Sigmoid colon (tissue), 7 donors: ENCODE data around the gene CDH19. TPM values are rescaled to one million over a fixed set of nuclear protein-coding genes. Genes with fewer than 3 reads are reported as not detected.

Experiments used
- DNase-seq: peaks from one replicate; pipeline ENCODE4 v3.0.0-alpha.2; 2019
- H3K27ac ChIP-seq, 4 donors: fragments of 200-600 bp; sonication (generic); one replicate each; pipeline ENCODE4 v1.5.1; 2016 to 2019; ENCODE audit warnings: mild to moderate bottlenecking in 1 of 4
- H3K27me3 ChIP-seq, 3 donors: fragments of 200-600 bp; sonication (generic); one replicate each; pipeline ENCODE4 v1.5.1; 2019; ENCODE audit warnings: mild to moderate bottlenecking in 1 of 3
- H3K36me3 ChIP-seq, 4 donors: fragments of 200-600 bp; sonication (generic); one replicate each; pipeline ENCODE4 v1.5.1; 2016 to 2019
- H3K4me1 ChIP-seq, 4 donors: fragments of 200-600 bp; sonication (generic); one replicate each; pipeline ENCODE4 v1.5.1; 2017 to 2019
- H3K4me3 ChIP-seq, 4 donors: fragments of 200-600 bp; sonication (generic); one replicate each; pipeline ENCODE4 v1.5.1; 2017 to 2019; ENCODE audit warnings: mild to moderate bottlenecking in 2 of 4, moderate library complexity in 1 of 4
- H3K9me3 ChIP-seq, 4 donors: fragments of 200-600 bp in 3 of 4; sonication (generic) in 3 of 4; one replicate each; pipeline versions ENCODE4 v1.5.1 to v1.6.1; 2013 to 2019
- CTCF ChIP-seq, 4 experiments: fragments of 450-650 bp in 3 of 4; fragments of 200-600 bp in 1 of 4; IDR thresholded peaks; one replicate each; pipeline ENCODE4 v1.5.1; 2016 to 2019; ENCODE audit warnings: antibody characterized with exemption in 4 of 4, mild to moderate bottlenecking in 3 of 4, moderate library complexity in 2 of 4
- EP300 ChIP-seq, 4 donors: sonication (generic); formaldehyde crosslinking; IDR thresholded peaks; one replicate each; pipeline ENCODE4 v1.6.1; 2017; ENCODE audit warnings: antibody characterized with exemption in 4 of 4
- POLR2A ChIP-seq, 2 donors: fragments of 450-650 bp; IDR thresholded peaks; one replicate each; pipeline ENCODE4 v1.6.1; 2016; ENCODE audit warnings: antibody characterized with exemption in 2 of 2, mild to moderate bottlenecking in 2 of 2, moderate library complexity in 2 of 2
- POLR2AphosphoS5 ChIP-seq, 4 donors: sonication (generic); formaldehyde crosslinking; IDR thresholded peaks; one replicate each; pipeline ENCODE4 v1.6.1; 2017; ENCODE audit warnings: antibody characterized with exemption in 4 of 4
- WGBS, 2 donors: extraction: QIAGEN DNeasy Blood & Tissue Kit; methylation state at CpG; one replicate each; pipeline ENCODE4 v1.1.7; 2013; 5-methylcytosine and 5-hydroxymethylcytosine counted together
- intact Hi-C: fragments of 100-400 bp; cut with DNase I; formaldehyde crosslinking; loops from one replicate; pipeline ENCODE4 v1.15.1; 2023
- polyA plus RNA-seq, 3 donors: library from polyadenylated mRNA; stranded (reverse); fragments of 200-250 nt; gene quantifications; one replicate each; pipeline ENCODE4 v1.2.3, GENCODE V29; 2013
- total RNA-seq, 4 donors: library from RNA; depleted of rRNA; stranded (reverse); fragments of >200 nt; gene quantifications; one replicate each; pipeline ENCODE4 v1.1.0, GENCODE V29; 2016
- donor health status: healthy with polysubstance abuse.
- donor health status: Bipolar disorder and iron deficiency.
- donor health status: healthy.

CDH19 gene
- total and polyA plus RNA-seq, 7 donors: 0.46 to 69.6 (median 21.2) TPM

GRCh38 chr18:66575263-66575662 is 28.6 kb downstream of the CDH19 start:
- no peak for TF ChIP-seq POLR2A (IDR thresholded peaks at IDR 0.05)
- TF ChIP-seq EP300 (IDR thresholded peaks at IDR 0.05): no peak
- TF ChIP-seq CTCF (IDR thresholded peaks at IDR 0.05): no peak
- TF ChIP-seq POLR2AphosphoS5 (IDR thresholded peaks at IDR 0.05): no peak
- H3K27me3 ChIP-seq: no peaks in the 10 kb centered on the region
- WGBS, 2 donors: 81 to 87% methylated on average over 2 of the region's 2 CpGs
- intact Hi-C loops: no loop called here
- H3K4me1 ChIP-seq: no peaks in the 10 kb centered on the region
- no peak for DNase-seq
- no peak overlapping the region for H3K4me3 ChIP-seq
- H3K9me3 ChIP-seq: no peaks in the 10 kb centered on the region
- no peak overlapping the region for H3K27ac ChIP-seq
- H3K36me3 ChIP-seq: no peaks in the 10 kb centered on the region

- no peaks in the 10 kb centered on the region for H3K36me3 ChIP-seq
- DNase-seq: no peak
These were observed 32.0 kb downstream of the CDH19 start for GRCh38 chr18:66571845-66572244.

GRCh38 chr18:66566616-66567015 is 37.3 kb downstream of the CDH19 start:
- no peak overlapping the region for H3K27ac ChIP-seq
- H3K9me3 ChIP-seq: no peaks in the 10 kb centered on the region
- no peak for TF ChIP-seq CTCF (IDR thresholded peaks at IDR 0.05)
- no peak for TF ChIP-seq POLR2A (IDR thresholded peaks at IDR 0.05)
- no peak for TF ChIP-seq POLR2AphosphoS5 (IDR thresholded peaks at IDR 0.05)
- TF ChIP-seq EP300 (IDR thresholded peaks at IDR 0.05): no peak
- no peaks in the 10 kb centered on the region for H3K27me3 ChIP-seq
- no peak for DNase-seq
- H3K36me3 ChIP-seq: no peaks in the 10 kb centered on the region
- 78 to 86% methylated on average over 5 of the region's 5 CpGs for WGBS, 2 donors
- no peaks in the 10 kb centered on the region for H3K4me1 ChIP-seq
- intact Hi-C loops: no loop called here
- H3K4me3 ChIP-seq: no peak overlapping the region

More at GRCh38 chr18:66571845-66572244, 32.0 kb downstream of the CDH19 start:
- H3K4me3 ChIP-seq: no peak overlapping the region
- TF ChIP-seq POLR2A (IDR thresholded peaks at IDR 0.05) (no peak), EP300 (IDR thresholded peaks at IDR 0.05) (no peak), CTCF (IDR thresholded peaks at IDR 0.05) (no peak), POLR2AphosphoS5 (IDR thresholded peaks at IDR 0.05) (no peak)
- H3K27me3 ChIP-seq: no peaks in the 10 kb centered on the region
- H3K9me3 ChIP-seq: no peaks in the 10 kb centered on the region
- no peaks in the 10 kb centered on the region for H3K4me1 ChIP-seq
- no peak overlapping the region for H3K27ac ChIP-seq
- WGBS, 2 donors: 64 to 74% methylated on average over 6 of the region's 6 CpGs
- intact Hi-C loops: no loop called here

- TF ChIP-seq POLR2A (IDR thresholded peaks at IDR 0.05) (no peak), POLR2AphosphoS5 (IDR thresholded peaks at IDR 0.05) (no peak), CTCF (IDR thresholded peaks at IDR 0.05) (no peak), EP300 (IDR thresholded peaks at IDR 0.05) (no peak)
- H3K9me3 ChIP-seq: no peaks in the 10 kb centered on the region
- H3K4me3 ChIP-seq: no peak overlapping the region
- H3K27me3 ChIP-seq: no peaks in the 10 kb centered on the region
- intact Hi-C loops: no loop called here
- DNase-seq: no peak
- H3K27ac ChIP-seq: no peak overlapping the region
- no peaks in the 10 kb centered on the region for H3K36me3 ChIP-seq
- H3K4me1 ChIP-seq: no peaks in the 10 kb centered on the region
These were observed 39.7 kb downstream of the CDH19 start for GRCh38 chr18:66564236-66564635.

GRCh38 chr18:66562279-66562678 is 41.6 kb downstream of the CDH19 start:
- H3K27me3 ChIP-seq: no peaks in the 10 kb centered on the region
- 78 to 79% methylated on average over 6 of the region's 6 CpGs for WGBS, 2 donors
- H3K36me3 ChIP-seq: no peaks in the 10 kb centered on the region
- no peak for TF ChIP-seq EP300 (IDR thresholded peaks at IDR 0.05)
- no peak for TF ChIP-seq CTCF (IDR thresholded peaks at IDR 0.05)
- TF ChIP-seq POLR2A (IDR thresholded peaks at IDR 0.05): no peak
- TF ChIP-seq POLR2AphosphoS5 (IDR thresholded peaks at IDR 0.05): no peak
- no peaks in the 10 kb centered on the region for H3K9me3 ChIP-seq
- intact Hi-C loops: no loop called here
- H3K27ac ChIP-seq: no peak overlapping the region
- H3K4me1 ChIP-seq: no peaks in the 10 kb centered on the region
- DNase-seq: no peak
- no peak overlapping the region for H3K4me3 ChIP-seq
